Kidney epithelial cell (primary cell): ENCODE measurements around the gene IGHMBP2. TPM values are rescaled to one million over a fixed set of nuclear protein-coding genes. Genes with fewer than 3 reads are reported as not detected.
A peak's percentile ranks its signal among the peaks of the same experiment; 100 is the strongest.

ENCODE experiments used
- DNase-seq: peaks from one replicate; pipeline ENCODE4 v3.0.0-alpha.2; 2010; ENCODE audit warnings: low read depth
- H3K27me3 ChIP-seq: 2 replicates; pipeline ENCODE4 v1.6.0; 2011; ENCODE audit warnings: low read length; ENCODE audit not compliant: control insufficient read depth, insufficient read depth
- H3K36me3 ChIP-seq: 2 replicates; pipeline ENCODE4 v1.5.1; 2011; ENCODE audit warnings: low read length; ENCODE audit not compliant: control insufficient read depth, insufficient read depth
- H3K4me3 ChIP-seq: 2 replicates; pipeline ENCODE4 v1.5.1; 2011; ENCODE audit warnings: low read depth, mild to moderate bottlenecking, control low read depth, low read length
- CTCF ChIP-seq: IDR thresholded peaks from 2 replicates; pipeline ENCODE4 v1.5.1; 2011; ENCODE audit warnings: mild to moderate bottlenecking, moderate library complexity, low read length, control low read depth, inconsistent platforms; ENCODE audit not compliant: insufficient read depth, poor library complexity, severe bottlenecking
- total RNA-seq: library from RNA; depleted of rRNA; stranded (reverse); fragments of >200 nt; gene quantifications from 2 replicates; pipeline ENCODE4 v1.2.3, GENCODE V29; 2015

IGHMBP2 gene
- total RNA-seq, 1 donor from 2014 or later = 12.4 TPM

- H3K36me3 ChIP-seq = no peaks in the 10 kb centered on the region
- no peak for DNase-seq
- no peak for TF ChIP-seq CTCF
- H3K4me3 ChIP-seq = no peak overlapping the region
- H3K27me3 ChIP-seq = peaks cover 7% of the 10 kb centered on the region
These were observed 59.0 kb downstream of the IGHMBP2 start for GRCh38 chr11:68962527-68963250.

GRCh38 chr11:68963779-68964178, 60.1 kb downstream of the IGHMBP2 start:
- no peak overlapping the region for H3K4me3 ChIP-seq
- no peaks in the 10 kb centered on the region for H3K36me3 ChIP-seq
- TF ChIP-seq CTCF = no peak
- peaks cover 11% of the 10 kb centered on the region for H3K27me3 ChIP-seq
- no peak for DNase-seq

- no peak for DNase-seq
- no peak for TF ChIP-seq CTCF
- H3K4me3 ChIP-seq = no peak overlapping the region
- no peaks in the 10 kb centered on the region for H3K36me3 ChIP-seq
- H3K27me3 ChIP-seq = peaks cover 17% of the 10 kb centered on the region
These were observed 62.5 kb downstream of the IGHMBP2 start for GRCh38 chr11:68965901-68966853.

GRCh38 chr11:68966894-68967780, 63.4 kb downstream of the IGHMBP2 start:
- no peak for DNase-seq
- no peak for TF ChIP-seq CTCF
- Histone ChIP-seq H3K4me3 (no peak overlapping the region), H3K27me3 (peaks cover 21% of the 10 kb centered on the region), H3K36me3 (no peaks in the 10 kb centered on the region)

- H3K27me3 ChIP-seq = peaks cover 21% of the 10 kb centered on the region
- no peak for DNase-seq
- peak; percentile 13 for TF ChIP-seq CTCF
- no peaks in the 10 kb centered on the region for H3K36me3 ChIP-seq
- H3K4me3 ChIP-seq = no peak overlapping the region
These were observed 64.9 kb downstream of the IGHMBP2 start for GRCh38 chr11:68968306-68969250.
